HepG2 (cell line): Measurements from ENCODE around the gene NCOA3. TPM values are rescaled to one million over a fixed set of nuclear protein-coding genes. Genes with fewer than 3 reads are reported as not detected.
A peak's percentile ranks its signal among the peaks of the same experiment; 100 is the strongest.

ENCODE experiments used
- ATAC-seq: fragments of 200-7000 bp; cut with Tn5 transposase; 3 replicates; pipeline ENCODE4 v1.9.1; 2020; ENCODE audit warnings: mild to moderate bottlenecking, moderate library complexity
- BruUV-seq: library from RNA; stranded (reverse); fragments of 400-500 nt; replicated peaks from 2 replicates; lab custom pipeline; 2021; lab: Mats Ljungman, UMichigan
- CTCF ChIA-PET: fragments of 300-600 bp; formaldehyde crosslinking; extraction: SDS; loops from one replicate; lab custom pipeline; 2021; ENCODE audit warnings: low total read pairs, inconsistent platforms, low intra/inter-chr PET ratio; lab: Yijun Ruan, JAX
- POLR2A ChIA-PET: fragments of 350-600 bp; sonication (Branson Sonifier 250); formaldehyde crosslinking; loops from one replicate; lab custom pipeline; 2020; ENCODE audit warnings: antibody characterized with exemption, inconsistent platforms; lab: Yijun Ruan, JAX
- DNase-seq: peaks from one replicate; pipeline ENCODE4 v3.0.0-alpha.2; 2015; ENCODE audit warnings: low spot score
- FAIRE-seq: peaks from 3 replicates; lab custom pipeline; 2011; peaks lifted over from hg19 to GRCh38; lab: Jason Lieb, UNC
- H2AFZ ChIP-seq: one replicate; pipeline ENCODE4 v1.6.1; 2011; ENCODE audit warnings: low read length, inconsistent platforms
- H3K27ac ChIP-seq: fragments of 300-600 bp; 3 replicates; pipeline ENCODE4 v1.8.0; 2011; ENCODE audit warnings: mixed run types, mild to moderate bottlenecking, mixed read lengths, low read length, inconsistent platforms; ENCODE audit not compliant: insufficient read depth; ENCODE audit errors: extremely low read length
- H3K27me3 ChIP-seq, 2 experiments: fragments of 200-600 bp in 1 of 2; 2 replicates in 1 of 2; 3 replicates in 1 of 2; pipeline versions ENCODE4 v1.6.0 to v1.8.0; 2011; ENCODE audit warnings: low read length in 2 of 2, mild to moderate bottlenecking in 2 of 2, moderate library complexity in 2 of 2, inconsistent platforms in 1 of 2; ENCODE audit not compliant: insufficient read depth in 2 of 2, control insufficient read depth in 1 of 2
- H3K36me3 ChIP-seq, 2 experiments: fragments of 200-600 bp in 1 of 2; replicated peaks in 1 of 2; 2 replicates in 1 of 2; 3 replicates in 1 of 2; pipeline versions ENCODE4 v1.5.1 to v1.8.0; 2011; ENCODE audit warnings: low read length in 2 of 2, inconsistent platforms in 1 of 2; ENCODE audit not compliant: insufficient read depth in 2 of 2, control insufficient read depth in 1 of 2
- H3K4me1 ChIP-seq: 2 replicates; pipeline ENCODE4 v1.5.1; 2012; ENCODE audit warnings: low read length, inconsistent platforms; ENCODE audit not compliant: insufficient read depth
- H3K4me2 ChIP-seq: 2 replicates; pipeline ENCODE4 v1.6.0; 2011; ENCODE audit warnings: low read depth, low read length, inconsistent platforms
- H3K4me3 ChIP-seq, 3 experiments: fragments of 200-600 bp in 1 of 3; sonication (generic), shearing (Covaris generic) in 1 of 3; replicated peaks in 1 of 3; 2 replicates each; pipeline ENCODE4 v1.5.1; 2011 to 2016; ENCODE audit warnings: low read length in 3 of 3, inconsistent platforms in 2 of 3, low read depth in 2 of 3, mild to moderate bottlenecking in 2 of 3, control low read depth in 1 of 3, mixed read lengths in 1 of 3; ENCODE audit not compliant: insufficient read depth in 1 of 3
- H3K79me2 ChIP-seq: one replicate; pipeline ENCODE4 v1.6.1; 2011; ENCODE audit warnings: low read length, inconsistent platforms; ENCODE audit not compliant: insufficient read depth
- H3K9ac ChIP-seq: 2 replicates; pipeline ENCODE4 v1.6.0; 2011; ENCODE audit warnings: mild to moderate bottlenecking, low read depth, low read length, inconsistent platforms; ENCODE audit not compliant: insufficient read depth
- H3K9me3 ChIP-seq: 2 replicates; pipeline ENCODE4 v1.5.1; 2012; ENCODE audit warnings: mild to moderate bottlenecking, low read length
- H4K20me1 ChIP-seq: 2 replicates; pipeline ENCODE4 v1.6.0; 2011; ENCODE audit warnings: inconsistent platforms, mild to moderate bottlenecking, low read length, moderate library complexity; ENCODE audit not compliant: insufficient read depth
- FOSL1 ChIP-seq: sonication (generic); formaldehyde crosslinking; IDR thresholded peaks from 2 replicates; pipeline ENCODE4 v1.9.0; 2021; ENCODE audit warnings: missing genetic modification reagents, borderline replicate concordance
- MAF1 ChIP-seq: sonication (generic); formaldehyde crosslinking; IDR thresholded peaks from 2 replicates; pipeline ENCODE4 v1.5.0; 2020; ENCODE audit warnings: missing genetic modification reagents, borderline replicate concordance
- MED13 ChIP-seq: sonication (generic); formaldehyde crosslinking; IDR thresholded peaks from 2 replicates; pipeline ENCODE4 v1.5.0; 2020; ENCODE audit warnings: missing genetic modification reagents
- ZFP37 ChIP-seq: sonication (generic); formaldehyde crosslinking; IDR thresholded peaks from 2 replicates; pipeline ENCODE4 v1.4.0; 2020; ENCODE audit warnings: missing genetic modification reagents, borderline replicate concordance
- ZNF605 ChIP-seq: sonication (generic); formaldehyde crosslinking; IDR thresholded peaks from 2 replicates; pipeline ENCODE4 v1.8.0; 2022; ENCODE audit warnings: mild to moderate bottlenecking, missing genetic modification reagents
- WGBS: methylation state at CpG from one replicate; pipeline ENCODE4 v1.1.6; 2017; ENCODE audit warnings: low lambda C conversion rate; 5-methylcytosine and 5-hydroxymethylcytosine counted together
- in situ Hi-C: cut with HindIII; loops from 2 replicates; pipeline ENCODE4 v1.10.0; 2017; ENCODE audit warnings: low pct_unique_long_range_greater_than_20kb; ENCODE audit not compliant: extremely low pct_ligation_motif_present
- intact Hi-C: fragments of 100-400 bp; cut with micrococcal nuclease; formaldehyde crosslinking; loops from one replicate; pipeline ENCODE4 v1.10.0; 2022; ENCODE audit not compliant: unreplicated experiment
- polyA plus RNA-seq, 8 experiments: library from polyadenylated mRNA; depleted of rRNA in 3 of 8; stranded (reverse) in 7 of 8; unstranded in 1 of 8; fragments of >200 nt; fragmentation: Illumina TruSeq in 4 of 8; extraction: Trizol in 4 of 8; gene quantifications; 2 replicates each; pipeline versions ENCODE4 v1.2.1 to v1.2.3, GENCODE V29; 2011 to 2016; ENCODE audit warnings: low read depth in 4 of 8, missing spikeins in 1 of 8, mixed read lengths in 1 of 8; ENCODE audit not compliant: insufficient read depth in 1 of 8
- total RNA-seq, 5 experiments: library from RNA; depleted of rRNA; stranded (reverse); fragments of >200 nt; fragmentation: Illumina TruSeq; extraction: Trizol; gene quantifications; 2 replicates each; pipeline ENCODE4 v1.2.3, GENCODE V29; 2016; ENCODE audit warnings: low read depth in 1 of 5
- TF ChIP-seq, protein P1 (sequence below): sonication (generic); formaldehyde crosslinking; IDR thresholded peaks from 2 replicates; pipeline ENCODE4 v1.5.1; 2020; ENCODE audit warnings: mild to moderate bottlenecking, missing genetic modification reagents, moderate library complexity
- TF ChIP-seq, protein P2 (sequence below): sonication (generic); formaldehyde crosslinking; IDR thresholded peaks from 2 replicates; pipeline ENCODE4 v1.8.0; 2022; ENCODE audit warnings: missing genetic modification reagents, low read depth, mild to moderate bottlenecking, borderline replicate concordance
- TF ChIP-seq, protein P3 (sequence below): sonication (generic); formaldehyde crosslinking; IDR thresholded peaks from 2 replicates; pipeline ENCODE4 v1.5.0; 2020; ENCODE audit warnings: missing genetic modification reagents

The NCOA3 gene
- total and polyA plus RNA-seq, 2 of the 13 experiments (the other 11 are each of a cell fraction or from before 2014, with no cell fraction given), result 35.0 to 56.8 TPM

DNA sequence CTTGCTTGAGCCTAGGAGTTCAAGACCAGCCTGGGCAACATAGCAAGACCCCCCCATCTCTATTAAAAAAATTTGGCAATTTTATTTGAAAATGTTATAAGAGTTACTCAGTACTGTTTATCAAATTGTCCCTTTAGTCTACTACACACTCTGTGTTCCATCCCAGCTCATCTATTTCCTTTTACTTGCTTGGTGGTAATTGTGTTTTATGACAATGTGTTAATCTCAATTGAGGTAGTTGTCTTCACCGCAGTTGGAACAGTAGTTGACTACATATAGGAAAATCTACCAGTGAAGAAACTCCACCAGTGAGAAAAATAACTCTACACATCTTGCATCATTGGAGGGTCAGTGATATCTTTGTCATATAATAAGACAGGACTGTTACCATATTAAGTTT lies 8.0 kb downstream of the NCOA3 start:
- no peak overlapping the region for H3K27ac ChIP-seq
- intact Hi-C loops (loop anchor here (5.0 kb wide), 1 partner anchor 48 kb away; no protein-coding TSS in a partner anchor), in situ Hi-C loops (no loop called here)
- no peak for ATAC-seq
- POLR2A ChIA-PET, result no interaction called here
- 96% methylated on average over 1 of the region's 1 CpG for WGBS
- BruUV-seq, result no TSS peak
- no peak overlapping the region for H3K4me3 ChIP-seq
- peaks cover 18% of the 10 kb centered on the region for H4K20me1 ChIP-seq
- TF ChIP-seq MAF1 (CRISPR knock-in tag), result no peak
- TF ChIP-seq, protein P1, sequence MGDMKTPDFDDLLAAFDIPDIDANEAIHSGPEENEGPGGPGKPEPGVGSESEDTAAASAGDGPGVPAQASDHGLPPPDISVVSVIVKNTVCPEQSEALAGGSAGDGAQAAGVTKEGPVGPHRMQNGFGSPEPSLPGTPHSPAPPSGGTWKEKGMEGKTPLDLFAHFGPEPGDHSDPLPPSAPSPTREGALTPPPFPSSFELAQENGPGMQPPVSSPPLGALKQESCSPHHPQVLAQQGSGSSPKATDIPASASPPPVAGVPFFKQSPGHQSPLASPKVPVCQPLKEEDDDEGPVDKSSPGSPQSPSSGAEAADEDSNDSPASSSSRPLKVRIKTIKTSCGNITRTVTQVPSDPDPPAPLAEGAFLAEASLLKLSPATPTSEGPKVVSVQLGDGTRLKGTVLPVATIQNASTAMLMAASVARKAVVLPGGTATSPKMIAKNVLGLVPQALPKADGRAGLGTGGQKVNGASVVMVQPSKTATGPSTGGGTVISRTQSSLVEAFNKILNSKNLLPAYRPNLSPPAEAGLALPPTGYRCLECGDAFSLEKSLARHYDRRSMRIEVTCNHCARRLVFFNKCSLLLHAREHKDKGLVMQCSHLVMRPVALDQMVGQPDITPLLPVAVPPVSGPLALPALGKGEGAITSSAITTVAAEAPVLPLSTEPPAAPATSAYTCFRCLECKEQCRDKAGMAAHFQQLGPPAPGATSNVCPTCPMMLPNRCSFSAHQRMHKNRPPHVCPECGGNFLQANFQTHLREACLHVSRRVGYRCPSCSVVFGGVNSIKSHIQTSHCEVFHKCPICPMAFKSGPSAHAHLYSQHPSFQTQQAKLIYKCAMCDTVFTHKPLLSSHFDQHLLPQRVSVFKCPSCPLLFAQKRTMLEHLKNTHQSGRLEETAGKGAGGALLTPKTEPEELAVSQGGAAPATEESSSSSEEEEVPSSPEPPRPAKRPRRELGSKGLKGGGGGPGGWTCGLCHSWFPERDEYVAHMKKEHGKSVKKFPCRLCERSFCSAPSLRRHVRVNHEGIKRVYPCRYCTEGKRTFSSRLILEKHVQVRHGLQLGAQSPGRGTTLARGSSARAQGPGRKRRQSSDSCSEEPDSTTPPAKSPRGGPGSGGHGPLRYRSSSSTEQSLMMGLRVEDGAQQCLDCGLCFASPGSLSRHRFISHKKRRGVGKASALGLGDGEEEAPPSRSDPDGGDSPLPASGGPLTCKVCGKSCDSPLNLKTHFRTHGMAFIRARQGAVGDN (CRISPR knock-in tag), result no peak
- TF ChIP-seq, protein P2, sequence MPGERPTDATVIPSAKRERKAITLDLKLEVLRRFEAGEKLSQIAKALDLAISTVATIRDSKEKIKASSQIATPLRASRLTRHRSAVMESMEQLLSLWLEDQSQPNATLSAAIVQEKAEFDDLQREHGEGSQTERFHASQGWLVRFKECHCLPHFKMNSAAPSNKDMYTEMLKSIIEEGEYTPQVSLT (CRISPR knock-in tag), result 0 out of 2 replicates have a peak, but pooled peaks have one; percentile 43
- TF ChIP-seq MED13, result no peak
- TF ChIP-seq ZFP37, result no peak
- TF ChIP-seq, protein P3, sequence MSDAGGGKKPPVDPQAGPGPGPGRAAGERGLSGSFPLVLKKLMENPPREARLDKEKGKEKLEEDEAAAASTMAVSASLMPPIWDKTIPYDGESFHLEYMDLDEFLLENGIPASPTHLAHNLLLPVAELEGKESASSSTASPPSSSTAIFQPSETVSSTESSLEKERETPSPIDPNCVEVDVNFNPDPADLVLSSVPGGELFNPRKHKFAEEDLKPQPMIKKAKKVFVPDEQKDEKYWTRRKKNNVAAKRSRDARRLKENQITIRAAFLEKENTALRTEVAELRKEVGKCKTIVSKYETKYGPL, result no peak
- no peak for TF ChIP-seq FOSL1 (CRISPR knock-in tag)
- no peak for TF ChIP-seq ZNF605 (CRISPR knock-in tag)
- DNase-seq, result no peak
- peaks cover 76% of the 10 kb centered on the region for H3K4me1 ChIP-seq
- CTCF ChIA-PET, result no interaction called here
- no peaks in the 10 kb centered on the region for H3K27me3 ChIP-seq
- H2AFZ ChIP-seq, result no peak overlapping the region
- FAIRE-seq, result no peak
- H3K36me3 ChIP-seq, result peaks cover 0 to 7% of the 10 kb centered on the region in 2 experiments; a peak in 2 of 5 replicates
- H3K9ac ChIP-seq, result no peak overlapping the region
- H3K9me3 ChIP-seq, result no peaks in the 10 kb centered on the region
- no peak overlapping the region for H3K4me2 ChIP-seq
- peaks cover 95% of the 10 kb centered on the region for H3K79me2 ChIP-seq
